Measurements from ENCODE around the gene CACNA1S.

The CACNA1S gene

GRCh38 chr1:201016943-201017827 is 95.0 kb downstream of the CACNA1S start:
- in situ Hi-C loops (cut with MboI; ENCODE audit: low sequenced_read_pairs, unreplicated experiment), result no loop called here
- no peak for DNase-seq (ENCODE audit: low spot score)
- TF ChIP-seq CTCF (IDR thresholded peaks at IDR 0.05; ENCODE audit: borderline replicate concordance, control extremely low read depth, extremely low read depth, insufficient read depth, missing control alignments), result no peak

GRCh38 chr1:201016211-201016651 is 96.0 kb downstream of the CACNA1S start:
- DNase-seq (ENCODE audit: low spot score), result no peak
- TF ChIP-seq CTCF (IDR thresholded peaks at IDR 0.05; ENCODE audit: borderline replicate concordance, control extremely low read depth, extremely low read depth, insufficient read depth, missing control alignments), result no peak

GRCh38 chr1:201015551-201016091 is 96.6 kb downstream of the CACNA1S start:
- no peak for DNase-seq (ENCODE audit: low spot score)

More at GRCh38 chr1:201016211-201016651, 96.0 kb downstream of the CACNA1S start:
- in situ Hi-C loops (cut with MboI; ENCODE audit: low sequenced_read_pairs, unreplicated experiment), result no loop called here

GRCh38 chr1:201014816-201015200 is 97.4 kb downstream of the CACNA1S start:
- no peak for DNase-seq (ENCODE audit: low spot score)

More at GRCh38 chr1:201015551-201016091, 96.6 kb downstream of the CACNA1S start:
- no peak for TF ChIP-seq CTCF (IDR thresholded peaks at IDR 0.05; ENCODE audit: borderline replicate concordance, control extremely low read depth, extremely low read depth, insufficient read depth, missing control alignments)
- in situ Hi-C loops (cut with MboI; ENCODE audit: low sequenced_read_pairs, unreplicated experiment), result no loop called here

GRCh38 chr1:201013991-201014815 is 98.0 kb downstream of the CACNA1S start:
- in situ Hi-C loops (cut with MboI; ENCODE audit: low sequenced_read_pairs, unreplicated experiment), result no loop called here
- no peak for TF ChIP-seq CTCF (IDR thresholded peaks at IDR 0.05; ENCODE audit: borderline replicate concordance, control extremely low read depth, extremely low read depth, insufficient read depth, missing control alignments)
- no peak for DNase-seq (ENCODE audit: low spot score)

More at GRCh38 chr1:201014816-201015200, 97.4 kb downstream of the CACNA1S start:
- in situ Hi-C loops (cut with MboI; ENCODE audit: low sequenced_read_pairs, unreplicated experiment), result no loop called here
- no peak for TF ChIP-seq CTCF (IDR thresholded peaks at IDR 0.05; ENCODE audit: borderline replicate concordance, control extremely low read depth, extremely low read depth, insufficient read depth, missing control alignments)

- no peak for TF ChIP-seq CTCF (IDR thresholded peaks at IDR 0.05; ENCODE audit: borderline replicate concordance, control extremely low read depth, extremely low read depth, insufficient read depth, missing control alignments)
- no peak for DNase-seq (ENCODE audit: low spot score)
Observed at GRCh38 chr1:201013031-201013485, 99.2 kb downstream of the CACNA1S start.

More at GRCh38 chr1:201013031-201013485, 99.2 kb downstream of the CACNA1S start:
- in situ Hi-C loops (cut with MboI; ENCODE audit: low sequenced_read_pairs, unreplicated experiment), result no loop called here

Measured in GM13976 (cell line).